Body of pancreas (tissue), 4 donors: ENCODE measurements around the gene P3H2. TPM values are rescaled to one million over a fixed set of nuclear protein-coding genes. Genes with fewer than 3 reads are reported as not detected.

ENCODE experiments used
- ATAC-seq: fragments of 150-250 bp; one replicate; pipeline ENCODE4 v1.9.1; 2016
- DNase-seq, 4 donors: peaks; one replicate each; pipeline ENCODE4 v3.0.0-alpha.2; 2019
- H3K27ac ChIP-seq, 4 donors: fragments of 200-600 bp; sonication (generic); 1 replicate in 3 of 4; 2 replicates in 1 of 4; pipeline versions ENCODE4 v1.5.1 to v1.6.1; 2016 to 2019; ENCODE audit warnings: mild to moderate bottlenecking in 1 of 4, mixed read lengths in 1 of 4, moderate library complexity in 1 of 4
- H3K27me3 ChIP-seq, 2 donors: fragments of 200-600 bp; sonication (generic); one replicate each; pipeline ENCODE4 v1.6.0; 2016; ENCODE audit warnings: mild to moderate bottlenecking in 1 of 2
- H3K36me3 ChIP-seq, 2 donors: fragments of 200-600 bp; sonication (generic); replicated peaks in 1 of 2; 2 replicates each; pipeline ENCODE4 v1.5.1; 2016; ENCODE audit warnings: low read depth in 2 of 2; ENCODE audit not compliant: insufficient read depth in 1 of 2
- H3K4me1 ChIP-seq: fragments of 200-600 bp; sonication (generic); one replicate; pipeline ENCODE4 v1.6.0; 2016
- H3K4me3 ChIP-seq, 2 donors: fragments of 200-600 bp; sonication (generic); 1 replicate in 1 of 2; 2 replicates in 1 of 2; pipeline ENCODE4 v1.5.1; 2016 to 2019
- H3K9me3 ChIP-seq, 3 donors: fragments of 200-600 bp; sonication (generic); 1 replicate in 2 of 3; 2 replicates in 1 of 3; pipeline ENCODE4 v1.5.1; 2016
- CTCF ChIP-seq, 7 experiments: fragments of 450-650 bp in 4 of 7; fragments of 200-600 bp in 3 of 7; sonication (generic) in 3 of 7; IDR thresholded peaks; one replicate each; pipeline ENCODE4 v1.5.1; 2016 to 2019; ENCODE audit warnings: antibody characterized with exemption in 7 of 7
- POLR2A ChIP-seq, 3 donors: fragments of 450-650 bp; IDR thresholded peaks; one replicate each; pipeline ENCODE4 v1.6.1; 2016; ENCODE audit warnings: antibody characterized with exemption in 3 of 3, mild to moderate bottlenecking in 2 of 3
- WGBS, 2 donors: methylation state at CpG; one replicate each; pipeline ENCODE4 v1.1.5; 2017; 5-methylcytosine and 5-hydroxymethylcytosine counted together
- intact Hi-C: fragments of 100-400 bp; cut with DNase I; formaldehyde crosslinking; loops from one replicate; pipeline ENCODE4 v1.15.1; 2023
- small RNA-seq: library from RNA; depleted of rRNA; stranded (forward); fragments of <200 nt; gene quantifications from one replicate; pipeline ENCODE3, GENCODE V24; 2016
- total RNA-seq, 2 donors: library from RNA; depleted of rRNA; stranded (reverse); fragments of >200 nt; gene quantifications; one replicate each; pipeline ENCODE4 v1.1.0, GENCODE V29; 2016

Gene P3H2
- total RNA-seq, 2 donors from 2014 or later: 3.0 to 35.5 TPM

- intact Hi-C loops: no loop called here
- Histone ChIP-seq H3K4me1 (no peaks in the 10 kb centered on the region), H3K9me3 (no peaks in the 10 kb centered on the region), H3K27ac (no peak overlapping the region), H3K27me3 (no peaks in the 10 kb centered on the region), H3K36me3 (no peaks in the 10 kb centered on the region), H3K4me3 (no peak overlapping the region)
- TF ChIP-seq POLR2A (IDR thresholded peaks at IDR 0.05): no peak
- TF ChIP-seq CTCF (IDR thresholded peaks at IDR 0.05): no peak
- no peak for ATAC-seq
- DNase-seq: no peak
Measured at GRCh38 chr3:189908646-189909045, 212.1 kb downstream of the P3H2 start.

DNA sequence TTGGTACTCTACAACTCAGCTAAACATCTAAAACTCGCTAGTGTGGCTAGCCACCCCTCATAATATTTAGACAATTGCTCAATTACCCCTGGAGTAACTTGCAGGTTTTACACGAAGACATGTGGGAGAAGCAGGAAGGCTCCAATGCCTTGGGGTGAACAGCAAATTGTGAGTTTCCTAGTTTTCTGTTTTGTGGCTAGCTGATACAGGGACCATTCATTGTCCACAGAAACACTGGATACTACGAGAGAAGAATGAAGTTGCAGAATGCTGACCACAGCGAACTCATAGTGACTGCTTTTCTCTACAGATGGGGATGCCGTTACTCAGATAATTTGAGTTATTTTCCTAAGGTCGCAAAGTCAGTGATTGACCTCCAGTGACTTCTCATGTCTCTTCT is 212.9 kb downstream of the P3H2 start:
- intact Hi-C loops: no loop called here
- Histone ChIP-seq H3K27me3 (no peaks in the 10 kb centered on the region), H3K9me3 (no peaks in the 10 kb centered on the region), H3K4me3 (no peak overlapping the region), H3K27ac (no peak overlapping the region), H3K36me3 (no peaks in the 10 kb centered on the region), H3K4me1 (no peaks in the 10 kb centered on the region)
- WGBS, 2 donors: 75 to 85% methylated on average over 6 of the region's 6 CpGs
- ATAC-seq: no peak
- no peak for DNase-seq
- TF ChIP-seq POLR2A (IDR thresholded peaks at IDR 0.05): no peak
- no peak for TF ChIP-seq CTCF (IDR thresholded peaks at IDR 0.05)

Small RNAs within 50 kb of the gene (small RNA-seq; reads per million reads assigned to genes)
- not detected for gene RNU6-1109P

Other genes with a start within 250 kb of the P3H2 start
- 10 to 100 TPM; 33.3 to 57.9 TPM for gene CLDN1, start 201.5 kb upstream of the P3H2 start, total RNA-seq